ENCODE measurements around the gene ZNF469.

The ZNF469 gene

DNA sequence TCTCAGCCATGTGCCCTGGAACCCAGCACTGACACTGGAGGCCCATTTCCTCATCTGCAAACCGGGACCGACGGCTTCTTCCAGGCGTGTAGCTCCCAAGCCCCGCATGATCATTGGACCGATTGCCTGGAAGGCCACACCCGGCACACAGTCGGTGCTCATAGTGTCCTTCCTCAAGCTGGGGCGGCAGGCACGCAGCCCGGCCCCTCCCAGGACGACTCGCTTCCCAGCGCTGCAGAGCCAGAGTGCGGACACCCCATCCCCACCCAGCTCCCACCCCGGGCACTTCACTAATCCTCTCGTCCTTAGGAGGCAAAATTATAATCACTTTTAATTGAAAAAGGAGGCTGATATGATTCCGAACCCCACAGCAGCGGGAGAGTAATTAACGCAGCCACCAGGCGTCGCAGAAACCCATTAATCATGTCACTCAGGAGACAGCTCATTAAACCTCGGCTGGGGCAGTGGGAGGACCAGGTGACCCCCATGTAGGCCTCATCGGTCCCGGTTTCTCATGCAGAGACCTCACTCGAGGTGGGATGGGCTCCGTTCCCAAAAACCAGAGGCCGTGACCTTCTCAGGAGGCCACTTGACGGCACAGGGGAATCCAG, 33.1 kb downstream of the ZNF469 start:
- no peaks in the 10 kb centered on the region for H3K9me3 ChIP-seq
- no peaks in the 10 kb centered on the region for H3K27me3 ChIP-seq (ENCODE audit: low read depth)
- no peaks in the 10 kb centered on the region for H3K36me3 ChIP-seq (replicated peaks)
- H3K4me1 ChIP-seq: no peaks in the 10 kb centered on the region
- in situ Hi-C loops (cut with MboI; ENCODE audit: low sequenced_read_pairs): no loop called here
- no peak for DNase-seq (ENCODE audit: low spot score in 2 of 2)
- H3K4me3 ChIP-seq: no peak overlapping the region

GRCh38 chr16:88416686-88417085, 33.9 kb downstream of the ZNF469 start:
- in situ Hi-C loops (cut with MboI; ENCODE audit: low sequenced_read_pairs): no loop called here

GRCh38 chr16:88417684-88418476, 35.1 kb downstream of the ZNF469 start:
- no peaks in the 10 kb centered on the region for H3K4me1 ChIP-seq
- H3K9me3 ChIP-seq: no peaks in the 10 kb centered on the region
- no peak overlapping the region for H3K4me3 ChIP-seq
- no peaks in the 10 kb centered on the region for H3K27me3 ChIP-seq (ENCODE audit: low read depth)
- H3K36me3 ChIP-seq (replicated peaks): no peaks in the 10 kb centered on the region
- in situ Hi-C loops (cut with MboI; ENCODE audit: low sequenced_read_pairs): no loop called here
- DNase-seq (ENCODE audit: low spot score in 2 of 2): no peak

More at GRCh38 chr16:88416686-88417085, 33.9 kb downstream of the ZNF469 start:
- Histone ChIP-seq H3K9me3 (no peaks in the 10 kb centered on the region), H3K36me3 (replicated peaks) (no peaks in the 10 kb centered on the region), H3K27me3 (ENCODE audit: low read depth) (no peaks in the 10 kb centered on the region), H3K4me1 (no peaks in the 10 kb centered on the region), H3K4me3 (no peak overlapping the region)
- no peak for DNase-seq (ENCODE audit: low spot score in 2 of 2)

GRCh38 chr16:88418869-88419268, 36.1 kb downstream of the ZNF469 start:
- Histone ChIP-seq H3K27me3 (ENCODE audit: low read depth) (no peaks in the 10 kb centered on the region), H3K36me3 (replicated peaks) (no peaks in the 10 kb centered on the region), H3K4me3 (no peak overlapping the region), H3K9me3 (no peaks in the 10 kb centered on the region), H3K4me1 (no peaks in the 10 kb centered on the region)
- no peak for DNase-seq (ENCODE audit: low spot score in 2 of 2)
- in situ Hi-C loops (cut with MboI; ENCODE audit: low sequenced_read_pairs): no loop called here

- in situ Hi-C loops (cut with MboI; ENCODE audit: low sequenced_read_pairs): no loop called here
- Histone ChIP-seq H3K27me3 (ENCODE audit: low read depth) (no peaks in the 10 kb centered on the region), H3K36me3 (replicated peaks) (no peaks in the 10 kb centered on the region), H3K4me3 (no peak overlapping the region), H3K4me1 (no peaks in the 10 kb centered on the region), H3K9me3 (no peaks in the 10 kb centered on the region)
- no peak for DNase-seq (ENCODE audit: low spot score in 2 of 2)
Measured at GRCh38 chr16:88419790-88420189, 37.0 kb downstream of the ZNF469 start.

GRCh38 chr16:88420496-88420895, 37.7 kb downstream of the ZNF469 start:
- H3K36me3 ChIP-seq (replicated peaks): no peaks in the 10 kb centered on the region
- H3K27me3 ChIP-seq (ENCODE audit: low read depth): no peaks in the 10 kb centered on the region
- no peaks in the 10 kb centered on the region for H3K4me1 ChIP-seq
- in situ Hi-C loops (cut with MboI; ENCODE audit: low sequenced_read_pairs): no loop called here
- H3K4me3 ChIP-seq: no peak overlapping the region
- H3K9me3 ChIP-seq: no peaks in the 10 kb centered on the region
- DNase-seq (ENCODE audit: low spot score in 2 of 2): no peak

DNA sequence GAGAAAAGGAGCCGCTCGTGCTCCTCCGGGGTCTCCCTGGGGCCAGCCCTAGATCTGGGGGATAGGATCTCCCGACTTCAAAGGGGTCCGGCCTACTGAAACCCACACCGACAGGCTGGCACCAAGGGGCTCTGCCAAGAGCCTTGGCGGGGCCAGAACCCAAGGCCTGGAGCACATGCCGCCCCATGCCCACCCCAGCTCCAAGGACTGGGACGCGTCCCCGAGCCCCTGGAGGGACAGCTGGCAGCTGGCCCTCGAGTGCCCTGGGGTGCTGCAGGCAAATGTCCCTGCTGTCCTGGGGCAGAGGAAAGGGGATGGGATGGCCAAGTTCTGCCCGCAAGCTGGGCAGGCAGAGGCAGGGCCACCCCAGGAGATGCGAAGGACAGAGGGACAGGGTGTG, 38.5 kb downstream of the ZNF469 start:
- in situ Hi-C loops (cut with MboI; ENCODE audit: low sequenced_read_pairs): no loop called here
- no peak overlapping the region for H3K4me3 ChIP-seq
- no peak for DNase-seq (ENCODE audit: low spot score in 2 of 2)

DNA sequence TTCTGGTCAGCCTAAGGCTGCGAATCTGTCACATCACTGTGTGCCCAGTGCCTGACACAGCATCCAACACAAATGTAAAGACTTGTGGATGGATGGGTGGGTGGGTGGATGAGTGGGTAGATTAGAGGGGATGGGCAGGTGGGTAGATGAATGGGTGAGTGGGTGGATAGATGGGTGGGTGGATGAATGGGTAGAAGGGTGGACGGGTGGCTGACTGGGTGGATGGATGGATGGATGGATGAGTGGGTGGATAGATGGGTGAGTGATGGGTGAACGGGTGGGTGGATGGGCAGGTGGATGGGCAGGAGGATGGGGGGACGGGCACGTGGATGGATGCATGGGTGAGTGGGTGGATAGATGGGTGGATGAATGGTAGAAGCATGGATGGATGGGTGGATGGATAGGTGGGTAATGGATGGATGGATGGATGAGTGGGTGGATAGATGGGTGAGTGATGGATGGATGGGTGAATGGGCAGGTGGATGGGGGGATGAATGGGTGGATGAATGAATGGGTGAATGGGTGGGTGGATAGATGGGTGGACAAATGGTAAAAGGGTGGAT, 39.2 kb downstream of the ZNF469 start:
- H3K27me3 ChIP-seq (ENCODE audit: low read depth): no peaks in the 10 kb centered on the region
- H3K36me3 ChIP-seq (replicated peaks): no peaks in the 10 kb centered on the region
- in situ Hi-C loops (cut with MboI; ENCODE audit: low sequenced_read_pairs): no loop called here
- no peak for DNase-seq (ENCODE audit: low spot score in 2 of 2)
- H3K4me3 ChIP-seq: no peak overlapping the region
- H3K9me3 ChIP-seq: no peaks in the 10 kb centered on the region
- no peaks in the 10 kb centered on the region for H3K4me1 ChIP-seq

More for the DNA sequence above, 38.5 kb downstream of the ZNF469 start:
- Histone ChIP-seq H3K36me3 (replicated peaks) (no peaks in the 10 kb centered on the region), H3K4me1 (no peaks in the 10 kb centered on the region), H3K27me3 (ENCODE audit: low read depth) (no peaks in the 10 kb centered on the region), H3K9me3 (no peaks in the 10 kb centered on the region)

- no peak for DNase-seq (ENCODE audit: low spot score in 2 of 2)
- no peaks in the 10 kb centered on the region for H3K4me1 ChIP-seq
- in situ Hi-C loops (cut with MboI; ENCODE audit: low sequenced_read_pairs): no loop called here
Measured at GRCh38 chr16:88422733-88423447, 40.1 kb downstream of the ZNF469 start.

DNA sequence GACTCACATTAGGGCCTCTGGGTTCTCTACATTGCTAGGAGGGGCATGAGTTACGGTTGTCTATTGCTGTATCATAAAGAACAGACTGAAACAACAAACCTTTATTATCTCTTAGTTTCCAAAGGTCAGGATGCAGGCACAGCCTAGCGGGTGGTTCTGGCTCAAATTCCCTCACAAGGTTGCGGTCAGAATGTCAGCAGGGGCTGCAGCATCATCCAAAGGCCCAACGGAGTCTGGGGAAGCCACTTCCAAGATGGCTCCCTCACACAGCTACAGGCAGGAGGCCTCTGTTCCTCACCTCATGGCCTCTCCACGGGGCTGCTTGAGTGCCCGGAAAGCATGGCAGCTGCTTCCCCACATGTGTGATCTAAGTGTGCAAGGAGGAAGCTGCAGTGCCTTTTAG, 40.7 kb downstream of the ZNF469 start:
- in situ Hi-C loops (cut with MboI; ENCODE audit: low sequenced_read_pairs): no loop called here
- H3K9me3 ChIP-seq: no peaks in the 10 kb centered on the region
- DNase-seq (ENCODE audit: low spot score in 2 of 2): no peak
- no peaks in the 10 kb centered on the region for H3K27me3 ChIP-seq (ENCODE audit: low read depth)
- no peaks in the 10 kb centered on the region for H3K4me1 ChIP-seq
- H3K36me3 ChIP-seq (replicated peaks): no peaks in the 10 kb centered on the region
- H3K4me3 ChIP-seq: no peak overlapping the region

More at GRCh38 chr16:88422733-88423447, 40.1 kb downstream of the ZNF469 start:
- Histone ChIP-seq H3K27me3 (ENCODE audit: low read depth) (no peaks in the 10 kb centered on the region), H3K9me3 (no peaks in the 10 kb centered on the region), H3K4me3 (no peak overlapping the region), H3K36me3 (replicated peaks) (no peaks in the 10 kb centered on the region)

- Histone ChIP-seq H3K27me3 (ENCODE audit: low read depth) (peaks cover 9% of the 10 kb centered on the region), H3K4me3 (no peak overlapping the region), H3K9me3 (no peaks in the 10 kb centered on the region), H3K36me3 (replicated peaks) (no peaks in the 10 kb centered on the region), H3K4me1 (no peaks in the 10 kb centered on the region)
- no peak for DNase-seq (ENCODE audit: low spot score in 2 of 2)
- in situ Hi-C loops (cut with MboI; ENCODE audit: low sequenced_read_pairs): no loop called here
Measured at GRCh38 chr16:88424587-88425235, 42.0 kb downstream of the ZNF469 start.

- no peaks in the 10 kb centered on the region for H3K4me1 ChIP-seq
Measured at GRCh38 chr16:88426018-88426417, 43.3 kb downstream of the ZNF469 start.

DNA sequence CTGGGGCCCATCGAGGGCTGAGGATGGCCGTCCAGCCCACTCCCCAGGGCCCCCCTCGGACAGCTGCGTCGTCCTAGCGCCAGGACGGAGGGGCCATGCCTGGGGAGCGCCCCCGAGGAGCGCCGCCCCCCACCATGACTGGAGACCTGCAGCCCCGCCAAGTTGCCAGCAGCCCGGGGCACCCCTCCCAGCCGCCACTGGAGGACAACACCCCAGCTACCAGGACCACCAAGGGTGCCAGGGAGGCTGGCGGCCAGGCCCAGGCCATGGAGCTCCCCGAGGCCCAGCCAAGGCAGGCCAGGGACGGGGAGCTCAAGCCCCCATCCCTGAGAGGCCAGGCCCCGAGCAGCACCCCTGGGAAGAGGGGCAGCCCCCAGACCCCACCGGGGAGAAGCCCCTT, 44.6 kb downstream of the ZNF469 start:
- Histone ChIP-seq H3K9me3 (no peaks in the 10 kb centered on the region), H3K36me3 (replicated peaks) (no peaks in the 10 kb centered on the region), H3K27me3 (ENCODE audit: low read depth) (peaks cover 36% of the 10 kb centered on the region), H3K4me1 (no peaks in the 10 kb centered on the region), H3K4me3 (no peak overlapping the region)
- in situ Hi-C loops (cut with MboI; ENCODE audit: low sequenced_read_pairs): no loop called here
- no peak for DNase-seq (ENCODE audit: low spot score in 2 of 2)

More at GRCh38 chr16:88426018-88426417, 43.3 kb downstream of the ZNF469 start:
- DNase-seq (ENCODE audit: low spot score in 2 of 2): no peak
- Histone ChIP-seq H3K27me3 (ENCODE audit: low read depth) (peaks cover 22% of the 10 kb centered on the region), H3K36me3 (replicated peaks) (no peaks in the 10 kb centered on the region), H3K4me3 (no peak overlapping the region), H3K9me3 (no peaks in the 10 kb centered on the region)
- in situ Hi-C loops (cut with MboI; ENCODE audit: low sequenced_read_pairs): no loop called here

Data from HAP-1 (cell line).